Activated CD4-positive, alpha-beta T cell treated with anti-CD3 and anti-CD28 coated beads for 4 hours (primary cell): ENCODE results near the gene HDLBP.
"Not testable (repeated sequence)": the region's sequence is repeated elsewhere in the genome, so short reads cannot be mapped to it uniquely, and the experiment has no call there.

Source experiments
- DNase-seq, 2 donors: peaks; one replicate each; pipeline ENCODE4 v3.0.0-alpha.2; 2020

The HDLBP gene

GRCh38 chr2:241207151-241207550, 108.3 kb downstream of the HDLBP start:
- DNase-seq = no peak

- DNase-seq = no peak
Observed at GRCh38 chr2:241205086-241205485, 110.4 kb downstream of the HDLBP start.

GRCh38 chr2:241204490-241204889, 111.0 kb downstream of the HDLBP start:
- DNase-seq = no peak

- DNase-seq = no peak
Observed at GRCh38 chr2:241204010-241204384, 111.5 kb downstream of the HDLBP start.

GRCh38 chr2:241203218-241204009, 112.1 kb downstream of the HDLBP start:
- DNase-seq = no peak

- no peak for DNase-seq
Observed at GRCh38 chr2:241202681-241203080, 112.8 kb downstream of the HDLBP start.

GRCh38 chr2:241202268-241202585, 113.2 kb downstream of the HDLBP start:
- no peak for DNase-seq

- DNase-seq = no peak
Observed at GRCh38 chr2:241201445-241202267, 113.8 kb downstream of the HDLBP start.

- no peak for DNase-seq
Observed at GRCh38 chr2:241200822-241201395, 114.6 kb downstream of the HDLBP start.

GRCh38 chr2:241199897-241200821, 115.3 kb downstream of the HDLBP start:
- no peak for DNase-seq

GRCh38 chr2:241199286-241199685, 116.2 kb downstream of the HDLBP start:
- DNase-seq = no peak

- DNase-seq = no peak
Observed at GRCh38 chr2:241198381-241199279, 116.8 kb downstream of the HDLBP start.

- no peak for DNase-seq
Observed at GRCh38 chr2:241197947-241198346, 117.5 kb downstream of the HDLBP start.

GRCh38 chr2:241197246-241197645, 118.2 kb downstream of the HDLBP start:
- not testable (repeated sequence) for DNase-seq

GRCh38 chr2:241195506-241196130, 119.9 kb downstream of the HDLBP start:
- no peak for DNase-seq

- no peak for DNase-seq
Observed at GRCh38 chr2:241194811-241195210, 120.7 kb downstream of the HDLBP start.

GRCh38 chr2:241193271-241193670, 122.2 kb downstream of the HDLBP start:
- DNase-seq = no peak

GRCh38 chr2:241191081-241191480, 124.4 kb downstream of the HDLBP start:
- DNase-seq = no peak

GRCh38 chr2:241190291-241190981, 125.0 kb downstream of the HDLBP start:
- DNase-seq = no peak

GRCh38 chr2:241189856-241190201, 125.6 kb downstream of the HDLBP start:
- DNase-seq = no peak
